Panc1 (cell line): Measurements from ENCODE around the gene ELL2.

Experiments used
- POLR2AphosphoS5 ChIP-seq: IDR thresholded peaks from 2 replicates; pipeline ENCODE4 v1.6.1; 2012; ENCODE audit warnings: mild to moderate bottlenecking, low read depth, low read length, moderate library complexity
- TCF7L2 ChIP-seq: IDR thresholded peaks from 2 replicates; pipeline ENCODE4 v1.6.1; 2011; ENCODE audit warnings: mild to moderate bottlenecking, low read depth, low read length, inconsistent platforms
- TF ChIP-seq, protein P1 (sequence below): fragments of 450-650 bp; IDR thresholded peaks from 2 replicates; pipeline ENCODE4 v1.5.1; 2017; ENCODE audit warnings: mild to moderate bottlenecking

DNA sequence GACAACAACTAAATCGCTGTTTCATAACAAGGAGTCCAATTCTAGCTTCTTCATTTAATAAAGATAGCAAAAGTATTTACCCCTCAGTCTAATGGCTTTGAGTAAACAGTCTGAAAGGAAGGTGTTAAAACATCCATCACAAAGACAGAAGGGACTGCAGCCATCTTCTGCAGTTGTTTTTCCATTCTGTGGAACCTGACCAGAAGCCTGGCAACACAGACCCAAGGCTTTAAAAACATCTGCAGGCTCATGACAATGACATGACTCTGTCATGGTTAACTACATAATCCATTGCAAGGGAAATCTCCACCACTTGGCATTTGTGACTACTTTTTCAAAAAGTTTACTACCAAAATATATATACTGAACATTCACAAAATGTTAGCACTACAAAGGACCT is 51.9 kb downstream of the ELL2 start:
- TF ChIP-seq, protein P1, sequence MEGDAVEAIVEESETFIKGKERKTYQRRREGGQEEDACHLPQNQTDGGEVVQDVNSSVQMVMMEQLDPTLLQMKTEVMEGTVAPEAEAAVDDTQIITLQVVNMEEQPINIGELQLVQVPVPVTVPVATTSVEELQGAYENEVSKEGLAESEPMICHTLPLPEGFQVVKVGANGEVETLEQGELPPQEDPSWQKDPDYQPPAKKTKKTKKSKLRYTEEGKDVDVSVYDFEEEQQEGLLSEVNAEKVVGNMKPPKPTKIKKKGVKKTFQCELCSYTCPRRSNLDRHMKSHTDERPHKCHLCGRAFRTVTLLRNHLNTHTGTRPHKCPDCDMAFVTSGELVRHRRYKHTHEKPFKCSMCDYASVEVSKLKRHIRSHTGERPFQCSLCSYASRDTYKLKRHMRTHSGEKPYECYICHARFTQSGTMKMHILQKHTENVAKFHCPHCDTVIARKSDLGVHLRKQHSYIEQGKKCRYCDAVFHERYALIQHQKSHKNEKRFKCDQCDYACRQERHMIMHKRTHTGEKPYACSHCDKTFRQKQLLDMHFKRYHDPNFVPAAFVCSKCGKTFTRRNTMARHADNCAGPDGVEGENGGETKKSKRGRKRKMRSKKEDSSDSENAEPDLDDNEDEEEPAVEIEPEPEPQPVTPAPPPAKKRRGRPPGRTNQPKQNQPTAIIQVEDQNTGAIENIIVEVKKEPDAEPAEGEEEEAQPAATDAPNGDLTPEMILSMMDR, result no peak
- TF ChIP-seq TCF7L2 (no peak), POLR2AphosphoS5 (no peak)
